Activated CD4-positive, alpha-beta T cell treated with anti-CD3 and anti-CD28 coated beads for 4 hours (primary cell): Measurements from ENCODE around the gene LOX.

ENCODE experiments used
- DNase-seq, 2 donors: peaks; one replicate each; pipeline ENCODE4 v3.0.0-alpha.2; 2020

LOX gene

GRCh38 chr5:122051569-122051968, 26.5 kb downstream of the LOX start:
- DNase-seq, result no peak

GRCh38 chr5:122050959-122051358, 27.1 kb downstream of the LOX start:
- DNase-seq, result no peak

- DNase-seq, result no peak
These were observed 37.3 kb downstream of the LOX start for GRCh38 chr5:122040636-122041302.

- DNase-seq, result no peak
These were observed 41.7 kb downstream of the LOX start for GRCh38 chr5:122036326-122036725.

GRCh38 chr5:122035913-122036312, 42.1 kb downstream of the LOX start:
- no peak for DNase-seq

GRCh38 chr5:122031836-122032235, 46.2 kb downstream of the LOX start:
- no peak for DNase-seq

GRCh38 chr5:122030251-122030650, 47.8 kb downstream of the LOX start:
- DNase-seq, result no peak

GRCh38 chr5:122029818-122030217, 48.2 kb downstream of the LOX start:
- no peak for DNase-seq

GRCh38 chr5:122022966-122023365, 55.1 kb downstream of the LOX start:
- DNase-seq, result no peak

GRCh38 chr5:122019919-122020590, 58.0 kb downstream of the LOX start:
- no peak for DNase-seq

GRCh38 chr5:122015471-122015870, 62.6 kb downstream of the LOX start:
- DNase-seq, result no peak

- DNase-seq, result no peak
These were observed 63.7 kb downstream of the LOX start for GRCh38 chr5:122014236-122014935.
